Naive B cell (primary cell): ENCODE results near the gene C2orf92. TPM values are rescaled to one million over a fixed set of nuclear protein-coding genes. Genes with fewer than 3 reads are reported as not detected.

Experiments used
- ATAC-seq, 2 donors: fragments of 150-1000 bp; cut with Tn5 transposase; 2 replicates each; pipeline ENCODE4 v1.10.0; 2021; ENCODE audit warnings: low read depth in 2 of 2, mild to moderate bottlenecking in 2 of 2, moderate library complexity in 2 of 2
- DNase-seq: peaks from one replicate; pipeline ENCODE4 v3.0.0; 2022
- H3K27ac Mint-ChIP-seq, 6 donors: one replicate each; pipeline ENCODE4 v1.8.0; 2020 to 2022; ENCODE audit warnings: mild to moderate bottlenecking in 6 of 6, mixed read lengths in 6 of 6, moderate library complexity in 5 of 6, inconsistent platforms in 2 of 6
- H3K27me3 Mint-ChIP-seq, 3 donors: one replicate each; pipeline ENCODE4 v1.8.0; 2021 to 2022; ENCODE audit warnings: mixed read lengths in 3 of 3, mild to moderate bottlenecking in 1 of 3
- H3K36me3 Mint-ChIP-seq, 2 donors: one replicate each; pipeline ENCODE4 v1.8.0; 2020 to 2022; ENCODE audit warnings: mixed read lengths in 2 of 2, inconsistent platforms in 1 of 2, mild to moderate bottlenecking in 1 of 2
- H3K4me1 Mint-ChIP-seq, 3 donors: one replicate each; pipeline ENCODE4 v1.8.0; 2020 to 2022; ENCODE audit warnings: mixed read lengths in 3 of 3, inconsistent platforms in 1 of 3, mild to moderate bottlenecking in 1 of 3, moderate library complexity in 1 of 3
- H3K4me3 Mint-ChIP-seq, 8 donors: one replicate each; pipeline ENCODE4 v1.8.0; 2020 to 2022; ENCODE audit warnings: mild to moderate bottlenecking in 8 of 8, mixed read lengths in 8 of 8, moderate library complexity in 8 of 8, inconsistent platforms in 2 of 8
- H3K9me3 Mint-ChIP-seq, 7 donors: one replicate each; pipeline ENCODE4 v1.8.0; 2020 to 2022; ENCODE audit warnings: mixed read lengths in 7 of 7, mild to moderate bottlenecking in 5 of 7, inconsistent platforms in 2 of 7, moderate library complexity in 1 of 7
- polyA plus RNA-seq, 6 donors: library from polyadenylated mRNA; unstranded; fragments of 300-500 nt; fragmentation: Illumina TruSeq; gene quantifications; one replicate each; pipeline ENCODE4 v1.2.3, GENCODE V29; 2021; ENCODE audit warnings: low read depth in 6 of 6

The C2orf92 gene
- polyA plus RNA-seq, 6 donors from 2014 or later = 0.60 to 2.5 (median 1.3) TPM; not detected in 3

- H3K4me3 Mint-ChIP-seq = no peak overlapping the region
- peak overlapping the region in 2 of 6 donors; percentile 56 to 61 for H3K27ac Mint-ChIP-seq
- no peak for ATAC-seq
- no peak for DNase-seq
- no peaks in the 10 kb centered on the region for H3K9me3 Mint-ChIP-seq
- no peaks in the 10 kb centered on the region for H3K27me3 Mint-ChIP-seq
- peaks cover 0 to under 1% of the 10 kb centered on the region in 2 donors for H3K36me3 Mint-ChIP-seq
- H3K4me1 Mint-ChIP-seq = peaks cover 6 to 16% (median 7%) of the 10 kb centered on the region in 3 donors
Measured at GRCh38 chr2:97736608-97737330, 67.3 kb downstream of the C2orf92 start.

- ATAC-seq (no peak), DNase-seq (no peak)
- H3K27me3 Mint-ChIP-seq = no peaks in the 10 kb centered on the region
- H3K4me3 Mint-ChIP-seq = no peak overlapping the region
- no peaks in the 10 kb centered on the region for H3K36me3 Mint-ChIP-seq
- no peaks in the 10 kb centered on the region for H3K9me3 Mint-ChIP-seq
- peaks cover 6 to 18% (median 9%) of the 10 kb centered on the region in 3 donors for H3K4me1 Mint-ChIP-seq
- H3K27ac Mint-ChIP-seq = no peak overlapping the region
Measured at GRCh38 chr2:97737421-97738178, 68.1 kb downstream of the C2orf92 start.

GRCh38 chr2:97738179-97739019, 68.9 kb downstream of the C2orf92 start:
- Mint-ChIP-seq H3K27ac (peak overlapping the region in 3 of 6 donors; percentile 1 to 81 (median 67)), H3K4me3 (no peak overlapping the region), H3K27me3 (no peaks in the 10 kb centered on the region), H3K9me3 (no peaks in the 10 kb centered on the region), H3K36me3 (no peaks in the 10 kb centered on the region), H3K4me1 (peaks cover 6 to 20% (median 9%) of the 10 kb centered on the region in 3 donors)
- no peak for ATAC-seq
- DNase-seq = no peak

- Mint-ChIP-seq H3K27ac (peak overlapping the region in 2 of 6 donors; percentile 81 to 93), H3K4me3 (no peak overlapping the region), H3K9me3 (no peaks in the 10 kb centered on the region), H3K36me3 (peaks cover 0 to 7% of the 10 kb centered on the region in 2 donors), H3K4me1 (peaks cover 9 to 22% (median 11%) of the 10 kb centered on the region in 3 donors), H3K27me3 (no peaks in the 10 kb centered on the region)
- DNase-seq (no peak), ATAC-seq (no peak)
Measured at GRCh38 chr2:97739020-97739892, 69.7 kb downstream of the C2orf92 start.

GRCh38 chr2:97739893-97740245, 70.4 kb downstream of the C2orf92 start:
- no peak for ATAC-seq
- Mint-ChIP-seq H3K27ac (no peak overlapping the region), H3K27me3 (no peaks in the 10 kb centered on the region), H3K9me3 (no peaks in the 10 kb centered on the region), H3K4me3 (no peak overlapping the region), H3K36me3 (peaks cover 0 to 10% of the 10 kb centered on the region in 2 donors), H3K4me1 (peaks cover 9 to 27% (median 13%) of the 10 kb centered on the region in 3 donors)
- DNase-seq = no peak

GRCh38 chr2:97740590-97741182, 71.2 kb downstream of the C2orf92 start:
- peak overlapping the region in 2 of 6 donors; percentile 33 to 47 for H3K27ac Mint-ChIP-seq
- no peaks in the 10 kb centered on the region for H3K27me3 Mint-ChIP-seq
- DNase-seq (peak; percentile 25), ATAC-seq (peak; percentile 48 to 56)
- peaks cover 0 to 10% of the 10 kb centered on the region in 2 donors for H3K36me3 Mint-ChIP-seq
- no peaks in the 10 kb centered on the region for H3K9me3 Mint-ChIP-seq
- no peak overlapping the region for H3K4me3 Mint-ChIP-seq
- H3K4me1 Mint-ChIP-seq = peaks cover 14 to 35% (median 20%) of the 10 kb centered on the region in 3 donors

- H3K4me3 Mint-ChIP-seq = no peak overlapping the region
- H3K27ac Mint-ChIP-seq = peak overlapping the region in 3 of 6 donors; percentile 33 to 56 (median 47)
- no peak for DNase-seq
- no peaks in the 10 kb centered on the region for H3K9me3 Mint-ChIP-seq
- H3K27me3 Mint-ChIP-seq = no peaks in the 10 kb centered on the region
- ATAC-seq = no peak
- H3K4me1 Mint-ChIP-seq = peaks cover 17 to 39% (median 23%) of the 10 kb centered on the region in 3 donors
- H3K36me3 Mint-ChIP-seq = peaks cover 0 to 10% of the 10 kb centered on the region in 2 donors
Measured at GRCh38 chr2:97741251-97741650, 71.7 kb downstream of the C2orf92 start.

GRCh38 chr2:97741686-97742085, 72.2 kb downstream of the C2orf92 start:
- H3K27me3 Mint-ChIP-seq = no peaks in the 10 kb centered on the region
- DNase-seq = no peak
- peaks cover 16 to 39% (median 25%) of the 10 kb centered on the region in 3 donors for H3K4me1 Mint-ChIP-seq
- no peaks in the 10 kb centered on the region for H3K9me3 Mint-ChIP-seq
- ATAC-seq = no peak
- peak overlapping the region in 5 of 6 donors; percentile 12 to 90 (median 56) for H3K27ac Mint-ChIP-seq
- no peak overlapping the region for H3K4me3 Mint-ChIP-seq
- H3K36me3 Mint-ChIP-seq = peaks cover 0 to 10% of the 10 kb centered on the region in 2 donors

GRCh38 chr2:97742381-97742847, 72.9 kb downstream of the C2orf92 start:
- peak overlapping the region in 1 of 6 donors; percentile 90 for H3K27ac Mint-ChIP-seq
- no peak for DNase-seq
- no peaks in the 10 kb centered on the region for H3K9me3 Mint-ChIP-seq
- no peak for ATAC-seq
- peaks cover 22 to 42% (median 33%) of the 10 kb centered on the region in 3 donors for H3K4me1 Mint-ChIP-seq
- peaks cover 0 to 10% of the 10 kb centered on the region in 2 donors for H3K36me3 Mint-ChIP-seq
- no peaks in the 10 kb centered on the region for H3K27me3 Mint-ChIP-seq
- peak overlapping the region in 1 of 8 donors; percentile 15 for H3K4me3 Mint-ChIP-seq

GRCh38 chr2:97743913-97744312, 74.4 kb downstream of the C2orf92 start:
- peaks cover 0 to 10% of the 10 kb centered on the region in 2 donors for H3K36me3 Mint-ChIP-seq
- H3K9me3 Mint-ChIP-seq = no peaks in the 10 kb centered on the region
- H3K4me3 Mint-ChIP-seq = peak overlapping the region in 1 of 8 donors; percentile 65
- H3K27ac Mint-ChIP-seq = peak overlapping the region in 1 of 6 donors; percentile 61
- DNase-seq = no peak
- peaks cover 31 to 45% (median 41%) of the 10 kb centered on the region in 3 donors for H3K4me1 Mint-ChIP-seq
- no peak for ATAC-seq
- H3K27me3 Mint-ChIP-seq = no peaks in the 10 kb centered on the region

GRCh38 chr2:97745474-97746174, 76.1 kb downstream of the C2orf92 start:
- ATAC-seq = peak; percentile 50
- H3K27ac Mint-ChIP-seq = no peak overlapping the region

More at GRCh38 chr2:97745474-97746174, 76.1 kb downstream of the C2orf92 start:
- DNase-seq = no peak
- Mint-ChIP-seq H3K36me3 (peaks cover under 1 to 10% of the 10 kb centered on the region in 2 donors), H3K4me3 (peak overlapping the region in 4 of 8 donors; percentile 1 to 26 (median 19)), H3K9me3 (peaks cover 0 to 4% (median 0%) of the 10 kb centered on the region in 7 donors), H3K27me3 (no peaks in the 10 kb centered on the region), H3K4me1 (peaks cover 35 to 45% (median 43%) of the 10 kb centered on the region in 3 donors)
